Immature natural killer cell (primary cell): ENCODE data around the gene SLC35C1. TPM values are rescaled to one million over a fixed set of nuclear protein-coding genes. Genes with fewer than 3 reads are reported as not detected.
"Not testable (repeated sequence)": the region's sequence is repeated elsewhere in the genome, so short reads cannot be mapped to it uniquely, and the experiment has no call there.

Experiments used
- DNase-seq, 3 donors: peaks; one replicate each; pipeline ENCODE4 v3.0.0; 2022; ENCODE audit warnings: mixed read lengths in 1 of 3
- H3K27ac Mint-ChIP-seq, 6 donors: one replicate each; pipeline ENCODE4 v1.8.0; 2020; ENCODE audit warnings: mixed read lengths in 6 of 6, mild to moderate bottlenecking in 5 of 6, inconsistent platforms in 4 of 6, moderate library complexity in 3 of 6
- H3K27me3 Mint-ChIP-seq, 3 donors: one replicate each; pipeline ENCODE4 v1.8.0; 2020 to 2021; ENCODE audit warnings: low read depth in 3 of 3, mild to moderate bottlenecking in 3 of 3, mixed read lengths in 3 of 3, moderate library complexity in 3 of 3, inconsistent platforms in 1 of 3
- H3K36me3 Mint-ChIP-seq, 3 donors: one replicate each; pipeline ENCODE4 v1.8.0; 2020; ENCODE audit warnings: mixed read lengths in 3 of 3, inconsistent platforms in 2 of 3, mild to moderate bottlenecking in 2 of 3
- H3K4me1 Mint-ChIP-seq, 2 donors: one replicate each; pipeline ENCODE4 v1.8.0; 2020; ENCODE audit warnings: inconsistent platforms in 2 of 2, mild to moderate bottlenecking in 2 of 2, mixed read lengths in 2 of 2, moderate library complexity in 1 of 2
- H3K4me3 Mint-ChIP-seq, 5 donors: one replicate each; pipeline ENCODE4 v1.8.0; 2020; ENCODE audit warnings: mild to moderate bottlenecking in 5 of 5, mixed read lengths in 5 of 5, inconsistent platforms in 3 of 5, moderate library complexity in 3 of 5
- H3K9me3 Mint-ChIP-seq, 6 donors: one replicate each; pipeline ENCODE4 v1.8.0; 2020; ENCODE audit warnings: mild to moderate bottlenecking in 6 of 6, mixed read lengths in 6 of 6, inconsistent platforms in 4 of 6, moderate library complexity in 3 of 6
- polyA plus RNA-seq, 3 donors: library from polyadenylated mRNA; unstranded; fragments of 300-500 nt; fragmentation: Illumina TruSeq; gene quantifications; one replicate each; pipeline ENCODE4 v1.2.3, GENCODE V29; 2021

Gene SLC35C1
- polyA plus RNA-seq, 3 donors from 2014 or later, result 6.4 to 11.9 (median 7.6) TPM

- Mint-ChIP-seq H3K4me1 (peaks cover 0 to 3% of the 10 kb centered on the region in 2 donors), H3K27me3 (peaks cover under 1 to 7% (median 6%) of the 10 kb centered on the region in 3 donors), H3K36me3 (no peaks in the 10 kb centered on the region), H3K4me3 (no peak overlapping the region), H3K27ac (no peak overlapping the region), H3K9me3 (no peaks in the 10 kb centered on the region)
- DNase-seq, result no peak
These were observed 5.4 kb upstream of the SLC35C1 start for GRCh38 chr11:45799562-45799961.

GRCh38 chr11:45800261-45800660, 4.7 kb upstream of the SLC35C1 start:
- Mint-ChIP-seq H3K4me1 (peaks cover 0 to 4% of the 10 kb centered on the region in 2 donors), H3K27ac (no peak overlapping the region), H3K4me3 (no peak overlapping the region), H3K9me3 (no peaks in the 10 kb centered on the region), H3K36me3 (no peaks in the 10 kb centered on the region), H3K27me3 (peaks cover 5 to 7% (median 6%) of the 10 kb centered on the region in 3 donors)
- no peak for DNase-seq

DNA sequence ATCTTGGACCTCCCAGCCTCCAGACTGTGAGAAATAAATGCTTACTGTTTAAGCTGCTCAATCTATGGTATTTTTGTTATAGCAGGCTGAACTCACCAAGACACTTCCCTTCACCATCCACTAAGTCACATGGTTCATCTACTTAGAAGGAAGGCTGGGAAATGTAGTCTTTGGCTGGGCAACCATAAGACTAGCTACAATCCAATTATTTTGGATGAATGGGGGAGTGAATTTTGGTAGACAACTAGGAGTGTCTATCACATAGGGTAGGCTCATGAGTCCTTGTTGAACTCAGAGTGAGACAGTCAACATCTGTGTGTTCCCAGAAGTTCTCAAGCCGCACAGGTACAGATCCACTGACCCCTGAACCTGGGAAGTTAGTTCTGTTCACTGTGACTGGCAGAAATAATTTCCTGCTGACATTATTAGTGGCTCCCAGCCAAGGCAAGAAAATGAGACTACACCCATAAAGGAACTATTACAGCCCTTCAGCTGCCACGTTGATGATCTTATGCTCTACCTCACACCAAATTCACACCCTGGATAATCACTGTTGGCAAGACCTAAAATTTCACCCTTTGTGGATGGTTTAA, 3.1 kb upstream of the SLC35C1 start:
- Mint-ChIP-seq H3K27me3 (peaks cover 5 to 6% (median 5%) of the 10 kb centered on the region in 3 donors), H3K27ac (peak overlapping the region in 1 of 6 donors; percentile 13), H3K36me3 (no peaks in the 10 kb centered on the region), H3K9me3 (no peaks in the 10 kb centered on the region), H3K4me1 (peaks cover 12 to 18% of the 10 kb centered on the region in 2 donors), H3K4me3 (peak overlapping the region in 1 of 5 donors; percentile 70)
- no peak for DNase-seq

GRCh38 chr11:45802531-45803317, 2.2 kb upstream of the SLC35C1 start:
- peak overlapping the region in 3 of 6 donors; percentile 13 to 75 (median 40) for H3K27ac Mint-ChIP-seq
- no peak for DNase-seq
- no peaks in the 10 kb centered on the region for H3K36me3 Mint-ChIP-seq

GRCh38 chr11:45803971-45804760, 783 bp upstream of the SLC35C1 start:
- H3K27ac Mint-ChIP-seq, result peak overlapping the region; percentile 71 to 92 (median 87)
- peak; percentile 54 to 60 (median 54) for DNase-seq
- no peaks in the 10 kb centered on the region for H3K9me3 Mint-ChIP-seq
- no peaks in the 10 kb centered on the region for H3K36me3 Mint-ChIP-seq
- H3K4me3 Mint-ChIP-seq, result peak overlapping the region; percentile 82 to 95 (median 92)
- H3K4me1 Mint-ChIP-seq, result peaks cover 28 to 38% of the 10 kb centered on the region in 2 donors
- peaks cover 2 to 5% (median 5%) of the 10 kb centered on the region in 3 donors for H3K27me3 Mint-ChIP-seq

More at GRCh38 chr11:45802531-45803317, 2.2 kb upstream of the SLC35C1 start:
- Mint-ChIP-seq H3K4me1 (peaks cover 21 to 27% of the 10 kb centered on the region in 2 donors), H3K27me3 (peaks cover 5 to 6% (median 5%) of the 10 kb centered on the region in 3 donors), H3K4me3 (peak overlapping the region; percentile 51 to 70 (median 59)), H3K9me3 (no peaks in the 10 kb centered on the region)

DNA sequence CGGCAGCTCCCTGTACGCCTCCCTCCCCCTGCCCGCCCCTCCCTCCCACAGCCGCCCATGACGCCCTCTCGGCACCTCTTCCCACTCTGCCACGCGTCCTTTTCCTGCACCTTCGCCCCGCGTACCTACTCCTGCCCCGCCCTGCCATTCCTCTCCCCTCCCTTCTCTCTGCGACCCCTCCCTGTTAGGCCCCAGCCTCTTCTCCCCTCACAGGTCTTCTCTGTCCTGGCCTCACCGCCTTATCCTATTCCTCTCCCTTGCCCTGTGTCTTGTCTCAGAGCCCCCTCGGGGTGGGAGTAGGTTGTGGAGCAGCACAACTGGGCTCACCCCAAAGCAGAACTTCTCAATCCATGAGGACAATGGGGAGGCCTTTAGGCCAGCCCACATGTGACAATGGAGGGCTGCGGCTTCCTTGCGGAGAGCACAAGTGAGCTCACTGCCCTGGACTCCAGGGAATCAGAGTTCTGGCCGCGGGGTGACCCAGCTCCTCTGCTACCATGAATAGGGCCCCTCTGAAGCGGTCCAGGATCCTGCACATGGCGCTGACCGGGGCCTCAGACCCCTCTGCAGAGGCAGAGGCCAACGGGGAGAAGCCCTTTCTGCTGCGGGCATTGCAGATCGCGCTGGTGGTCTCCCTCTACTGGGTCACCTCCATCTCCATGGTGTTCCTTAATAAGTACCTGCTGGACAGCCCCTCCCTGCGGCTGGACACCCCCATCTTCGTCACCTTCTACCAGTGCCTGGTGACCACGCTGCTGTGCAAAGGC, 539 bp downstream of the SLC35C1 start:
- Mint-ChIP-seq H3K27me3 (peaks cover 2 to 5% (median 5%) of the 10 kb centered on the region in 3 donors), H3K27ac (peak overlapping the region; percentile 74 to 92 (median 84)), H3K4me1 (peaks cover 40 to 48% of the 10 kb centered on the region in 2 donors), H3K4me3 (peak overlapping the region; percentile 82 to 95 (median 92)), H3K36me3 (peaks cover 0 to 10% (median 0%) of the 10 kb centered on the region in 3 donors), H3K9me3 (no peaks in the 10 kb centered on the region)
- DNase-seq, result peak in 1 of 3 donors; percentile 7

GRCh38 chr11:45806072-45806933, 1.4 kb downstream of the SLC35C1 start:
- H3K27me3 Mint-ChIP-seq, result peaks cover 0 to 5% (median 5%) of the 10 kb centered on the region in 3 donors
- peaks cover 0 to 10% (median 0%) of the 10 kb centered on the region in 3 donors for H3K36me3 Mint-ChIP-seq

DNA sequence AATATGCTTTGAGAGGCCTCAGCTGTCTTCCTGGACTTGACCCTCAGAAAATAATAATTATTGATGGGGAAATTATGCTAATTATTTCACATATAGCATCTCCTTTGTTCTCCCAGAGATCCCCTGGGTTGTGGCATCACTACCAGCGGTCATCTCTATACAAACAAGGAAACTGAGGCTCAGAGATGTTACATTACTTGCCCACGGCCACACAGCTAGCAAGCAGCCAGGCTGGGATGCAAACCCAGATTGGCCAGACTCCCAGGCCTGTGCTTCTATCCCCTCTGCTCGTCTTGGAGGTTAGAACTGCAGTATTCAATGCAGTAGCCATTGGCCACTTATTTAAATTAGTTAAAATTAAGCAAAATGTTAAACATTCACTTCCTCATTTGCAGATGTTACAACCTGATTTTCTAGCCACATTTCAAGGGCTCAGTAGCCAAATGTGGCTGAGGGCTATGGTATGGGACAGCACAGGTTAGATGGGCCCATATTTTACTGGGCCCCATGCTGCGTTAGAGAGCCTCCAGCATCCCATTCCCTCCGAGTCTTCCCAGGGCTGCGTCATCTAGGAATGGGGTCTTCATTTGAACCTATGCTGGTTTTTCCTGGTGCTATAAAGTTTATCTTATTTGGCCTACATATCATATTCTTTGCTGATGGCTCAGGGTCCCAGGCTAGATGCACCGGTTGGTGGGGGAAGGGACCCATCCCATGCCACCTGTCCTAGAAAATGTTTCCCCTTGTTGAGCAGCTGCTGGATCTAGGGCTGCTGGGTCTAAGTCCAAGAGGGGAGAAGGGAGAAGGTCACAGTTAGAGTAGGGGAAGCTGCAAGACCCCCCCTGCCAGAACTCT, 2.2 kb downstream of the SLC35C1 start:
- peak overlapping the region; percentile 82 to 95 (median 92) for H3K4me3 Mint-ChIP-seq
- DNase-seq, result no peak
- peaks cover 40 to 48% of the 10 kb centered on the region in 2 donors for H3K4me1 Mint-ChIP-seq
- peaks cover 0 to 5% (median 5%) of the 10 kb centered on the region in 3 donors for H3K27me3 Mint-ChIP-seq
- H3K9me3 Mint-ChIP-seq, result no peaks in the 10 kb centered on the region
- peaks cover 0 to 10% (median 0%) of the 10 kb centered on the region in 3 donors for H3K36me3 Mint-ChIP-seq
- H3K27ac Mint-ChIP-seq, result peak overlapping the region in 1 of 6 donors; percentile 22

More at GRCh38 chr11:45806072-45806933, 1.4 kb downstream of the SLC35C1 start:
- Mint-ChIP-seq H3K27ac (peak overlapping the region; percentile 52 to 89 (median 84)), H3K4me3 (peak overlapping the region; percentile 82 to 95 (median 92)), H3K9me3 (no peaks in the 10 kb centered on the region), H3K4me1 (peaks cover 40 to 48% of the 10 kb centered on the region in 2 donors)
- no peak for DNase-seq

GRCh38 chr11:45807792-45808238, 2.9 kb downstream of the SLC35C1 start:
- peaks cover 0 to 10% (median 0%) of the 10 kb centered on the region in 3 donors for H3K36me3 Mint-ChIP-seq
- H3K9me3 Mint-ChIP-seq, result no peaks in the 10 kb centered on the region
- no peak for DNase-seq
- H3K4me3 Mint-ChIP-seq, result peak overlapping the region in 3 of 5 donors; percentile 33 to 92 (median 42)
- peaks cover 0 to 5% (median 5%) of the 10 kb centered on the region in 3 donors for H3K27me3 Mint-ChIP-seq
- H3K4me1 Mint-ChIP-seq, result peaks cover 40 to 48% of the 10 kb centered on the region in 2 donors
- H3K27ac Mint-ChIP-seq, result no peak overlapping the region

- peaks cover 40 to 48% of the 10 kb centered on the region in 2 donors for H3K4me1 Mint-ChIP-seq
- not testable (repeated sequence) for H3K4me3 Mint-ChIP-seq, H3K36me3 Mint-ChIP-seq, H3K27me3 Mint-ChIP-seq, H3K27ac Mint-ChIP-seq, DNase-seq, H3K9me3 Mint-ChIP-seq
These were observed 3.5 kb downstream of the SLC35C1 start for GRCh38 chr11:45808427-45808826.
